ENCODE data around the gene CRYGN. TPM values are rescaled to one million over a fixed set of nuclear protein-coding genes. Genes with fewer than 3 reads are reported as not detected.

CRYGN gene
- total RNA-seq, 1 donor from 2014 or later: 1.3 TPM

DNA sequence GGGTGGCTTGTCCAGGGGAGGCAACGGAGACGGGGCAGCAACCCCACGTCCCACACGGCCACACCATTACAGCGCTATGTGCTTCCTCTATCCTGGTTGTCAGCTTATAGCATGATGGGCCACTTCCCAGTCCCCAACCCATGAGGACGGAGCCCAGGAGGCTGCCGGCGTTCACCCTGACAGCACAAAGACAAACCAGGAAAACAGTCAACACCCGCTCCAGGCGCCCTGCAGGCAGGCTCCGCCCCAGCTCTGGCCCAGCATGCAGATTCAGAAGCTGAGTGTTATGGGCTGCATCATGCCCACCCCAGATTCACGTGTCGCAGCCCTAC is 44.9 kb downstream of the CRYGN start:
- DNase-seq (ENCODE audit: extremely low spot score, unreplicated experiment): no peak
- TF ChIP-seq, protein P1, sequence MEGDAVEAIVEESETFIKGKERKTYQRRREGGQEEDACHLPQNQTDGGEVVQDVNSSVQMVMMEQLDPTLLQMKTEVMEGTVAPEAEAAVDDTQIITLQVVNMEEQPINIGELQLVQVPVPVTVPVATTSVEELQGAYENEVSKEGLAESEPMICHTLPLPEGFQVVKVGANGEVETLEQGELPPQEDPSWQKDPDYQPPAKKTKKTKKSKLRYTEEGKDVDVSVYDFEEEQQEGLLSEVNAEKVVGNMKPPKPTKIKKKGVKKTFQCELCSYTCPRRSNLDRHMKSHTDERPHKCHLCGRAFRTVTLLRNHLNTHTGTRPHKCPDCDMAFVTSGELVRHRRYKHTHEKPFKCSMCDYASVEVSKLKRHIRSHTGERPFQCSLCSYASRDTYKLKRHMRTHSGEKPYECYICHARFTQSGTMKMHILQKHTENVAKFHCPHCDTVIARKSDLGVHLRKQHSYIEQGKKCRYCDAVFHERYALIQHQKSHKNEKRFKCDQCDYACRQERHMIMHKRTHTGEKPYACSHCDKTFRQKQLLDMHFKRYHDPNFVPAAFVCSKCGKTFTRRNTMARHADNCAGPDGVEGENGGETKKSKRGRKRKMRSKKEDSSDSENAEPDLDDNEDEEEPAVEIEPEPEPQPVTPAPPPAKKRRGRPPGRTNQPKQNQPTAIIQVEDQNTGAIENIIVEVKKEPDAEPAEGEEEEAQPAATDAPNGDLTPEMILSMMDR (conservative IDR thresholded peaks at IDR 0.05): no peak
- Mint-ChIP-seq H3K9me3 (no peaks in the 10 kb centered on the region), H3K27me3 (no peaks in the 10 kb centered on the region), H3K4me3 (no peak overlapping the region), H3K36me3 (peaks cover 14% of the 10 kb centered on the region), H3K27ac (no peak overlapping the region), H3K4me1 (ENCODE audit: unreplicated experiment) (peaks cover 5% of the 10 kb centered on the region)

DNA sequence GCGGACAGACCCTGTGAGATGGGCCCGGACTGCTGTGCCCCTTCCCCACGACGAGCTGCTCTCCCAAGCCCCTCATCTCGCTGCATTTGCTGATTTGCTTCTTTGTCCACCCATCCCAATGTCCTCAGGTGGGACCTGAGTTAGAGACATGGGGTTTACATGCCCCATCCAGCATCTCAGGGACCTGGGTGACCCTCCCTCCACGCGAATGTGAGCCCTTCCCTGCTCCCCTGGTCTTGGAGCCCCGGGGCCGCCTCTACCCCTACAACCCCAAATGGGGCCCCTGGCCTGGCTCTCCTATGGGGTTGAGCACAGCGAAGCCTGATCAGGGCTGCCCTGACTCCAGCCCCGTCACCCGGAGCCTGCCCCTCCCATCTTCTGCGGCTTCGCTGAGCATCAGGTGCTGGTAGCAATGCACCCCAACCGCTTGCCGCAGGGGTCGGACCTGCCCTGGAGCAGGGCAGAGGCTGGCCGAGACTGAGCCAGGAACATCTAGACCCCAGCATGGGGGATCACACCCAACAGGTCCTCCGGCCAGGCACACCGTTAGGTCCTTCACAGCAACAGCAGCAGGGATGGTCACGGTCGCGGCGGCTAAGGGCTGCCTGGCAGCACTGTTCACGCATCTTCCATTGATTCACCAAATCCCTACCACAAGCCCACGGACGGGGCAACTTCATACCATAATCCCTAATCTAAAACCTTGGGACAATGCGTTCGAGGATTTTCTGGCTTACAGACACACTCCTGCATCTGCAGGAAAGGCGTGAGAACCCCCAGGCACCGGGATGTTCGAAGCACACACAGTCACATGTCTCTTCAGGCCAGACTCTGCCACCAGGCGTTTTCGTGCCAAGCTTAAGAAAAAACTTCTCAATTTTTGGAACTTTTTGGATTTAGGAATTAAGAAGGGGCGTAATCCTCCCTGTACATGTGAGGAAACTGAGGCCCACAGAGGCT is 45.6 kb downstream of the CRYGN start:
- H3K9me3 Mint-ChIP-seq: no peaks in the 10 kb centered on the region
- TF ChIP-seq, protein P1 (conservative IDR thresholded peaks at IDR 0.05): no peak
- H3K27ac Mint-ChIP-seq: no peak overlapping the region
- H3K4me1 Mint-ChIP-seq (ENCODE audit: unreplicated experiment): peaks cover 5% of the 10 kb centered on the region
- H3K36me3 Mint-ChIP-seq: peaks cover 14% of the 10 kb centered on the region
- no peak overlapping the region for H3K4me3 Mint-ChIP-seq
- no peaks in the 10 kb centered on the region for H3K27me3 Mint-ChIP-seq
- DNase-seq (ENCODE audit: extremely low spot score, unreplicated experiment): no peak

DNA sequence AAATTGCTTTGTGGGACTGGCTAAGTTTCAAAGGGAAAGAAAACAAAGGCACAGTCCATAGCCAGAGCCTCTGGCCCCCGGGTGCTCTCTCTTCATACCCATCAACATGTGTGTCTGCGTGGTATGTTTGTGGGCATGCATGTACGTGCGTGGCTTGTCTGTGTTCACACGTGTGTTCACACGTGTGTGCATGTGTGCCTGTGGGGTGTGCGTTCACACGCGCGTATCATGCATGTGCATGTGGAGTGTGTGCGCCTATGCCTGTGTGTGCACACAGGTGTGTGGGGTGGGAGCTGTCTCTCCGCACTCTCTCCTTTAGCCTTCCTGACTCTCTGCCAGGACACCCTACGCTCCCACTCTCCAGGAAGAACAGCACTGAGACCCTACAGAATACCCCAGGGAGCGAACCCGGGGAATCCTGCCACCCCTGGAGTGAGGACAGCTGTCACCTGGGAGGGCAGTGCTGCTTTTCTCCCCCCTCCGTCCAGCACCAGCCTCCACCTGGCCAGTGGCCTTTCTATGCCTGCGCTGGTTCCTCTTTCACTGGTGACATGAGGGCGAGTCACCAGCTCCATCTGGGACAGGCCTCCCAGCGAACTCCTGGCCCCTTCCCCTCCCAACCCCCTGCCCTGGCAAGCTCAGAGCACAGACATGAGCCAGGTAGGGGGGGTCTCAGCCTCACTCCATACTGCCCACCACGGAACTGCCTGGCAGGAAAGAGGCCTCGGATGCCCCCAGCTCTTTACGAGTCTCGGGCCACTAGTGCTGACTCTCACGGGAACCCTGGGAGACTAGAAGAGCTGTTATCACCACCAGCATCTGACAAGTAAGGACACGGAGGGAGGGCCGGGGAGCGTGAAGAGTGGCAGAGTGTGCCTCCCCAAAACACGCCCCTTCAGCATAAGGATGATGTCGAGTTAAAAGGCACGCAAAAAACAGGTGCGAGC is 46.6 kb downstream of the CRYGN start:
- Mint-ChIP-seq H3K9me3 (no peaks in the 10 kb centered on the region), H3K4me1 (ENCODE audit: unreplicated experiment) (peaks cover 5% of the 10 kb centered on the region), H3K27me3 (no peaks in the 10 kb centered on the region), H3K27ac (no peak overlapping the region), H3K36me3 (peaks cover 9% of the 10 kb centered on the region), H3K4me3 (no peak overlapping the region)
- DNase-seq (ENCODE audit: extremely low spot score, unreplicated experiment): no peak
- TF ChIP-seq, protein P1 (conservative IDR thresholded peaks at IDR 0.05): no peak

DNA sequence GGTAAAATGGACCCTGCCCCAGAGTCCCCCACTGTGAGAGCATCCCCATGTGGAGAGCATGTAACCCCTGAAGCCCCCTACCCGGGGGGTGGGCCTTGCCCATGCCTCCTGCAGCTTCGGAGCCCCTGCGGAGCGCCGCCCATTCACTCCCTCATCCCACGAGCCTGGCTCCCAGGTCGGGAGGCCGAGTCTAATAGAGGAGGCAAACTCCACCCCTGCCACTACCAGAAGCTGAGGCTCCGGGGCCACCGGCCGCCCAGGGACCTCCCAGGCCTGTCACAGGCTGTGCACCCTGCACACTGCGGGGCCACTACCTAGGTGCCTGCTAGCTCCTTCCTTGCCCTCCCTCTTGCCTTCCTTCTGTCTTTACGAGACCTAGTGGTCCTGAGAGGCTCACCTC is 47.5 kb downstream of the CRYGN start:
- DNase-seq (ENCODE audit: extremely low spot score, unreplicated experiment): no peak
- Mint-ChIP-seq H3K9me3 (no peaks in the 10 kb centered on the region), H3K4me1 (ENCODE audit: unreplicated experiment) (peaks cover 5% of the 10 kb centered on the region), H3K27ac (no peak overlapping the region), H3K36me3 (peaks cover 3% of the 10 kb centered on the region), H3K4me3 (no peak overlapping the region), H3K27me3 (no peaks in the 10 kb centered on the region)
- TF ChIP-seq, protein P1 (conservative IDR thresholded peaks at IDR 0.05): no peak

DNA sequence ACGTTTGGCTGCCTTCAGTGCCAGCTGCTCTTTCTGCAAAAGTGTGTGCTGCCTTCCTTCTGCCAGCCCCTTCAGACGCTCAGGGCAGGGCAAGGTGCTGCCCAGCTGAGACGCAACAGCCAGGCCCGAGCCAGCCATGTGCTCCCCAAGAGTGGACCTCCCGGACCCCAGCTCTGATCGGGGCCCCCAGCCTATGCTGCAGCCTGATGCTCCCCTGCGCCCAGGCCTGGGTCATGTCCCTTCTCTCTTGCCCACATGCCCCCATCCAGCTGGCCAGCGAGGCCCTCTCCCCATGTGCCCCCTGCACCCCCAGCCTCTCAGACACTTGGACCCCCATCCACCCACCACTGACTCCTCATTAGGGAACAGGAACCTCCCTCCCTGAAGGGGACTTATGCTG is 47.9 kb downstream of the CRYGN start:
- peaks cover 3% of the 10 kb centered on the region for H3K36me3 Mint-ChIP-seq
- peaks cover 5% of the 10 kb centered on the region for H3K4me1 Mint-ChIP-seq (ENCODE audit: unreplicated experiment)
- DNase-seq (ENCODE audit: extremely low spot score, unreplicated experiment): no peak
- TF ChIP-seq, protein P1 (conservative IDR thresholded peaks at IDR 0.05): no peak
- H3K4me3 Mint-ChIP-seq: no peak overlapping the region
- H3K27ac Mint-ChIP-seq: no peak overlapping the region
- H3K27me3 Mint-ChIP-seq: no peaks in the 10 kb centered on the region
- H3K9me3 Mint-ChIP-seq: no peaks in the 10 kb centered on the region

Data from type B pancreatic cell (in vitro differentiated cells).